Measurements from ENCODE around the gene LSS. TPM values are rescaled to one million over a fixed set of nuclear protein-coding genes. Genes with fewer than 3 reads are reported as not detected.

LSS gene
- total and polyA plus RNA-seq, 2 donors (not counting 3 experiments of a cell fraction or from before 2014, with no cell fraction given) = 120 to 141 TPM

DNA sequence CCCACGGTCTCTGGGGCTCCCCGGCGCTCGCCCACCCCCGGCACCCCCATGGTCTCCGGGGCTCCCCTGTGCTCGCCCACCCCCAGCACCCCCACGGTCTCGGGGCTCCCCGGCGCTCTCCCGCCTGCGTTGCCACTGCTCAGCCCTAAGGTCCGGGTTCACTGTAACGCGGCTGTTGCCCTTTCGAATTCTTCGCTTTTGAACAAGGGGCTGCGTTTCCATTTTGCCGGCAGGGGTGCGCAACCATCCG, 68.0 kb downstream of the LSS start:
- TF ChIP-seq MYC (IDR thresholded peaks at IDR 0.05; ENCODE audit: low read depth, low read length) (no peak), JUN (IDR thresholded peaks at IDR 0.05; ENCODE audit: borderline replicate concordance, insufficient read depth, insufficient read length, low read depth) (no peak), EZH2 (IDR thresholded peaks at IDR 0.05; ENCODE audit: borderline replicate concordance, low read depth, low read length, severe bottlenecking) (no peak)
- intact Hi-C loops (cut with micrococcal nuclease) = no loop called here
- dilution Hi-C loops (cut with MboI; ENCODE audit: extremely low pct_ligation_motif_present, low sequenced_read_pairs) = no loop called here
- H3K36me3 ChIP-seq (ENCODE audit: control insufficient read depth in 2 of 2, extremely low read depth in 1 of 2, insufficient read depth in 2 of 2, low read length in 2 of 2) = no peaks in the 10 kb centered on the region
- no peaks in the 10 kb centered on the region for H3K79me2 ChIP-seq (ENCODE audit: control insufficient read depth, insufficient read depth, low read length)
- POLR2A ChIA-PET = no interaction called here
- no peak for FAIRE-seq
- no peaks in the 10 kb centered on the region for H3K9me3 ChIP-seq (replicated peaks; ENCODE audit: control insufficient read depth, insufficient read depth, low read length)
- H2AFZ ChIP-seq (ENCODE audit: low read depth, low read length) = no peak overlapping the region
- H3K4me3 ChIP-seq (replicated peaks in 1 of 3; ENCODE audit: insufficient read depth in 1 of 3, low read depth in 1 of 3, low read length in 3 of 3) = no peak overlapping the region
- no peaks in the 10 kb centered on the region for H4K20me1 ChIP-seq (replicated peaks; ENCODE audit: control insufficient read depth, extremely low read depth, insufficient read depth, low read length)
- DNase-seq (ENCODE audit: low read depth, low spot score) = no peak
- no peak overlapping the region for H3K4me2 ChIP-seq (ENCODE audit: insufficient read depth, low read length)
- H3K9me1 ChIP-seq (replicated peaks; ENCODE audit: control insufficient read depth, extremely low read depth, insufficient read depth, low read length) = no peaks in the 10 kb centered on the region
- no peaks in the 10 kb centered on the region for H3K27me3 ChIP-seq (ENCODE audit: control insufficient read depth in 2 of 2, insufficient read depth in 2 of 2, low read length in 2 of 2)
- no peak overlapping the region for H3K9ac ChIP-seq (replicated peaks; ENCODE audit: extremely low read depth, insufficient read depth, low read length)
- H3K27ac ChIP-seq (ENCODE audit: insufficient read depth, low read depth, low read length) = no peak overlapping the region
- H3K4me1 ChIP-seq (ENCODE audit: control insufficient read depth, extremely low read depth, insufficient read depth, low read length) = no peaks in the 10 kb centered on the region
- no TSS peak for BruUV-seq (replicated peaks)
- CTCF ChIA-PET = no interaction called here

DNA sequence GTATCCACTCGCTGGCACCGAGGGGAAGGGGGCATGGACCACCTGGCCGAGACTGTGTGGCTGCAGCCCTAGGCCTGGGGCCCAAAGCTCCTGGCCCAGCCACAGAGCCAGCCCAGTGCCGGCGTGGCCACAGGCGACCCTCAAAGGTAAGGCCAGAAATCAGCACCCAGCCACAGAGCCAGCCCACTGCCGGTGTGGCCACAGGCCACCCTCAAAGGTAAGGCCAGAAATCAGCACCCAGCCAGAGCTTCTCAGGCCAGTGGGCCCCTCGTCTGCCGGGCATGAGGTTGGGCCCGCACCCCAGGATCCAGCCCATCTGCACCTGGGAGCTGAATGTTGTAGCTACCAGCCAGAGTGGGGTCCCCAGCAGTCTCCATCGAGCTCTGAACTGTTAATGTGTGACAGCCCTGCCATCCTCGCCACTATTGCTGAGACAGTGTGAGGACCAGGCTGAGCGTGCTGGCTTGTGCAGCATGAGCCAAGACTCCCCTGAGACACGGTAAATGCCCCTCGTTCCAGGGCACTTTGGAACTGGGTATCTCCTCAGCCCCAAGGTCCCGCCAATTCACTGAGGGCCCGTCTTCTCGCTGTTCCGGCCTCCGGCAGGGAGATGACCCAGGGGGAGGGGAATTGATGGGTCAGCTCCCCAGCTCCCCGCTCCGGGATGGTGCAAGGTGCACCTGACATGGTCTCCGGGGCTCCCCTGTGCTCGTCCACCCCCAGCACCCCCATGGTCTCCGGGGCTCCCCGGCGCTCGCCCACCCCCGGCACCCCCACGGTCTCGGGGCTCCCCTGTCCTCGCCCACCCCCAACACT, 68.5 kb downstream of the LSS start:
- no peak overlapping the region for H3K4me3 ChIP-seq (replicated peaks in 1 of 3; ENCODE audit: insufficient read depth in 1 of 3, low read depth in 1 of 3, low read length in 3 of 3)
- no peak for FAIRE-seq
- no peaks in the 10 kb centered on the region for H3K36me3 ChIP-seq (ENCODE audit: control insufficient read depth in 2 of 2, extremely low read depth in 1 of 2, insufficient read depth in 2 of 2, low read length in 2 of 2)
- no peaks in the 10 kb centered on the region for H3K79me2 ChIP-seq (ENCODE audit: control insufficient read depth, insufficient read depth, low read length)
- H3K9me3 ChIP-seq (replicated peaks; ENCODE audit: control insufficient read depth, insufficient read depth, low read length) = no peaks in the 10 kb centered on the region
- dilution Hi-C loops (cut with MboI; ENCODE audit: extremely low pct_ligation_motif_present, low sequenced_read_pairs) (no loop called here), intact Hi-C loops (cut with micrococcal nuclease) (no loop called here)
- no peak overlapping the region for H3K9ac ChIP-seq (replicated peaks; ENCODE audit: extremely low read depth, insufficient read depth, low read length)
- peak; percentile 5 for TF ChIP-seq EZH2 (IDR thresholded peaks at IDR 0.05; ENCODE audit: borderline replicate concordance, low read depth, low read length, severe bottlenecking)
- TF ChIP-seq, protein P1, sequence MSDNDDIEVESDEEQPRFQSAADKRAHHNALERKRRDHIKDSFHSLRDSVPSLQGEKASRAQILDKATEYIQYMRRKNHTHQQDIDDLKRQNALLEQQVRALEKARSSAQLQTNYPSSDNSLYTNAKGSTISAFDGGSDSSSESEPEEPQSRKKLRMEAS (IDR thresholded peaks at IDR 0.05; ENCODE audit: insufficient read depth, insufficient read length) = no peak
- no peaks in the 10 kb centered on the region for H3K9me1 ChIP-seq (replicated peaks; ENCODE audit: control insufficient read depth, extremely low read depth, insufficient read depth, low read length)
- H3K4me2 ChIP-seq (ENCODE audit: insufficient read depth, low read length) = no peak overlapping the region
- CTCF ChIA-PET = interaction anchor here (1.0 to 1.8 kb wide), 3 partner anchors 13 to 17 kb away, joined by 3 to 10 read pairs (median 3); no protein-coding TSS in a partner anchor
- H3K4me1 ChIP-seq (ENCODE audit: control insufficient read depth, extremely low read depth, insufficient read depth, low read length) = no peaks in the 10 kb centered on the region
- H3K27ac ChIP-seq (ENCODE audit: insufficient read depth, low read depth, low read length) = no peak overlapping the region
- no TSS peak for BruUV-seq (replicated peaks)
- POLR2A ChIA-PET = no interaction called here
- DNase-seq (ENCODE audit: low read depth, low spot score) = no peak
- no peaks in the 10 kb centered on the region for H3K27me3 ChIP-seq (ENCODE audit: control insufficient read depth in 2 of 2, insufficient read depth in 2 of 2, low read length in 2 of 2)
- no peaks in the 10 kb centered on the region for H4K20me1 ChIP-seq (replicated peaks; ENCODE audit: control insufficient read depth, extremely low read depth, insufficient read depth, low read length)
- no peak overlapping the region for H2AFZ ChIP-seq (ENCODE audit: low read depth, low read length)

All from endothelial cell of umbilical vein (primary cell).